DOHH2 (cell line): ENCODE data around the gene PRKAR2B.

Source experiments
- CTCF ChIP-seq: fragments of 200-600 bp; sonication (generic); IDR thresholded peaks from one replicate; pipeline ENCODE4 v1.5.1; 2014; ENCODE audit warnings: antibody characterized with exemption, mild to moderate bottlenecking, low read depth, low read length; ENCODE audit not compliant: poor library complexity, severe bottlenecking
- EZH2phosphoT487 ChIP-seq: fragments of 200-600 bp; sonication (generic); IDR thresholded peaks from 2 replicates; pipeline ENCODE4 v1.6.1; 2017; ENCODE audit warnings: borderline replicate concordance, mild to moderate bottlenecking, antibody characterized with exemption, low read length, moderate library complexity, mixed read lengths

GRCh38 chr7:107171496-107171895 lies 127.0 kb downstream of the PRKAR2B start:
- TF ChIP-seq CTCF (no peak), EZH2phosphoT487 (no peak)
